Stimulated activated CD4-positive, alpha-beta T cell treated with anti-CD3 and anti-CD28 coated beads, Interleukin-1b, Interleukin-23, amount 100 ng/mL, for 48 hours (primary cell): ENCODE data around the gene AGPAT3.

Experiments
- DNase-seq: peaks from one replicate; pipeline ENCODE4 v3.0.0-alpha.2; 2020

The AGPAT3 gene

GRCh38 chr21:43865540-43866259 is 677 bp downstream of the AGPAT3 start:
- DNase-seq = peak; percentile 38

- peak; percentile 60 for DNase-seq
Observed at GRCh38 chr21:43866260-43866629, 1.2 kb downstream of the AGPAT3 start.

DNA sequence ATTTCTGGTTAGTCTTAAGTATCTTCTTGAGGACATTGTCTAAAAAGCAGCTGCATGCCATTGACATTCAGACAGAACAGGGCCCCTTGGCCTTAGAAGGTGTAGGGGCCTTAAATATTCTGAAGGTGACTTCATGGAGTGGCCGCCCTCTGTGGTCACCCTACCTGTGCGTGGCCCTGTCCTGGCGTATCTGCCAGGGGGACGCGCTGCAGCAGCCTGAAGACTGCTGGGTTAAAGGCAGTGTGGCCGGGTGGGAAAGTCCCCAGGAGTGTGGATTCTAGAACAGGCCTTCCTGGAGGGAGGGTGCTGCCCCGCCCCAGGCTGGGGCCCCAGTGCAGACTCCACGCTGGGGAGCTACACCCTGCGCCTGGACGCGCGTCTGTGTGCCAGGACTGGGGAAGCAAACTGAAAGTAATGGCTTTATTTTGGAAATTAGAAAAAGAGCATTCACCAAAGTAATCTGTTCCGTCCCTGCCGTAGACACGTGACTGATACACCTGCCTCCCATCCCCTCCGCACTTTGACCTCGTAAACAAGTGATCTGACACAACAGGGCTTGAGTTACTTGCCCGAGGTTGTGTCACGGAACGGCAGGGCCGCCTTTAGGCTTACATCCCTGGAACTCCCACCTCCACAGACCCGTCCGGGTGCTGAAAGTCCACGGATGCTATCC is 1.8 kb downstream of the AGPAT3 start:
- DNase-seq = peak; percentile 54

- no peak for DNase-seq
Observed at GRCh38 chr21:43867332-43867703, 2.3 kb downstream of the AGPAT3 start.

DNA sequence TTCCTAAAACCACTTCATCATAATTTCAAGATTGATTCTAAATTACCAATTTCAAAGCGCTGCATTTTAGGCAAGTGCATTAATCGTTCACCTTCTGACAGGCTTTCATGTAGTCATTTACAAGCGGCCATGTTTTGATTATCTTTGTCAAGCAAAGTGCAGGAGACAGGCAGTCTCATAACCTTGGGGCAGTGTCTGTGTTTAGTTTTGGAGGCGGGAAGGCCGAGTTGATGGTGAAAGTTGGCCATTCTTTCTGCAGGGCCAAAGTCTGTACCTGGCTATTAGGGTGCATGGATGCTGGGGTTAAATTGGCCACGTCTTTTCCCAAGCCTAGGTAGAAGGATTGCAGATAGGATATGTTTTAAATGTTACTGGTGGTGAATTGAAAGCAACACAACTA is 2.9 kb downstream of the AGPAT3 start:
- no peak for DNase-seq

GRCh38 chr21:43868461-43868860 is 3.4 kb downstream of the AGPAT3 start:
- no peak for DNase-seq

DNA sequence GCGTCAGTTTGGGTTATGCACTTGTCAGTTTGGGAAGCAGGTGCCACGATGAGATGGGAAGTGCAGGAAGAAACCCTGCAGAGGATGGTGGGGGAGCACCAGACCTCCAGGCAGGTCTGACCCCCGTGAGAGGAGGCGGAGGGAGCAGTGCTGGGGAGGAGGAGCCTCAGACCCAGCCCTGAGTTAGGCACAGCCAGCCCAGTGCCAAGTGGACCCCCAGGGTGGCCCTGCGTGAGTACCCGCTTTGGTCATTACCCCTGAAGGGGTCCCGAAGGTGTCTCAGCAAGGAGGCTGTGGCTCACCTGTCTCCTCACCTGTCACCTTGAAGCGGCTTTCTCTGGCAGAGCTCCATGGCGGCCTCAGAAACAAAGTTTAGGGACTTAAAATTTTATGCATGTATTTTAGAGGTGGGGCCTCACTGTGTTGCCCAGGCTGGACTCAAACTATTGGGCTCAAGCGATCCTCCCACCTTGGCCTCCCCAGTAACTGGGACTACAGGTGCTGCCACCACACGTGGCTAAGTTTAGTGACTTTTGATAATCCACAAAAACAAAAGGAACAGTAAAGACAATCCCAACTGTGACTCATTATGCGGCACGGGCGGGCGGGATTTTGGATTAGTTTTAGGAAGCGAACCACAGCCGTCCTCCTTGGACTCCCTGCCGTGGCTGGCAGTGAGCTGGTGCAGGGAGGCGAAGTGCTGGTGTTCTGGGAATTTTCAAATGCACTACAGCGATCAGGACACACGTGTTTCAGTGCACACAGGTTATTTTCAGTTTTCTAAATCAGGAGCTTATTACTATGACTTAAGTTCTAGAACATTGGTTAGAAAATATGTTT is 4.7 kb downstream of the AGPAT3 start:
- DNase-seq = no peak

DNA sequence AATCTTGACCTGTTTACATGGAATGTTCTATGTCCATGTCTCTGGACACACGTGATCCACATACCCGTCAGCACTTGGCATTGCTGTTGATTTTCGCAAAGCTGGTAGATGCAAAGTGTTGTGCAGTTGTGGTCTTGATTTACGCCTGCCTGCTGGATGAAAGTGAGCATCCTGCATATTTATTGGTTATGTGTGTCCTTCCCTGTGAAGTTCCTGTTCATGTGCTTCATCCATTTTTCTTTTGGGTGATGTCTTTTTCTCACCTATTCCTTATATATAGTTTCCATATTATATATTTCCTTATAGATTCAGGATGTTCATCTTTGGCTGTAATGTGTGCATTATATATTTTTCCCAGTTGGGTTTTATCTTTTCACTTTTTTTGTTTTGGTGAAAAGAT is 6.5 kb downstream of the AGPAT3 start:
- DNase-seq = no peak

DNA sequence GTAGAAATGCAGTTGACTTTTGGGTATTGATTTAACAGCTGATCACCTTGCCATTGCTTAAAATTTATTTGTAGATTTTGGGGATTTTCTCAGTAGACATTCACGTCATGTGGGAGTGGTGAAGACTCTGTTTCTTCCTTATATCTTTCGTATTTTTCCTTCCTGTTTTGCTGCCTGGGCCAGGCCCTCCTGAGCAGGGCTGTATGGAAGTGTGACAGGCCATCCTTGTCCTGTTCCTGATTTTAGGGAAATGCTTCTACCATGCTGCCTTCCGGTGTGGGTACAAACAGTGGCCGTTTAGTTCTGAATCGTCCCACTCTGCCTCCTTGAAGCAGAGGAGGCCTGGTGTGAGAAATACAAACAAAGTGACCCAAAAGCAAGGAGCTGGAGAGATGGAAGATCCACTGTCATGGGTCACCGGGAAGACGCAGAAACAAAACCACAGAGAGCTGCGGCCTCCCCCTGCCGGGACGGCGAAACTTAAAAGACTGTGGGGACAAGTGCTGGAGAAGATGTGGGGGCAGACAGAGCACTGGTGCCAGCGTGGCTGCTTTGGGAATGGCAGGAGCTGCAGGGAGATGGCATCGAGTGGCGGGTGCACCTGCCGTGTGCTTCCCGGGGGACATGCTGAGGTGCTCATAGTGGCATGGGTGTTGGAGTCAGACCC is 7.6 kb downstream of the AGPAT3 start:
- no peak for DNase-seq

DNA sequence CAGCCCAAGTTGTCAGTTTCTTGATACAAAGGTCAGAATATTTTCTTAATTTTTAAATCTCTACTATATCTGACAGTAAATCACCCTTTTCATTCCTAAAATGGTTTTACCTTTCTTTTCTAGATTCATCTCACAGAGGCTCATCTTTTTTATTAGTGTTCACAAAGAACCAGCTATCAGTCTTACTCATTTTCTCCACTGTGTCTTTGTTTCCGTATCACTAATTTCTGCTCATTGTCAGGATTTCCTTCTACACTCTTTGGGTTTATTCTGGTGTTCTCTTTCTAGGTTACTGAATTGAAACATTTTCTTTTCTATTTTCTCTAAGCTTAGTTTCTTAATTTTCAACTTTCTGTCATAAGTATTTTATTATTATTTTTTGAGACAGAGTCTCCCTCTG is 8.7 kb downstream of the AGPAT3 start:
- DNase-seq = no peak

- no peak for DNase-seq
Observed at GRCh38 chr21:43874085-43874805, 9.2 kb downstream of the AGPAT3 start.

- no peak for DNase-seq
Observed at GRCh38 chr21:43876605-43877004, 11.6 kb downstream of the AGPAT3 start.

- DNase-seq = no peak
Observed at GRCh38 chr21:43877936-43878575, 13.0 kb downstream of the AGPAT3 start.

DNA sequence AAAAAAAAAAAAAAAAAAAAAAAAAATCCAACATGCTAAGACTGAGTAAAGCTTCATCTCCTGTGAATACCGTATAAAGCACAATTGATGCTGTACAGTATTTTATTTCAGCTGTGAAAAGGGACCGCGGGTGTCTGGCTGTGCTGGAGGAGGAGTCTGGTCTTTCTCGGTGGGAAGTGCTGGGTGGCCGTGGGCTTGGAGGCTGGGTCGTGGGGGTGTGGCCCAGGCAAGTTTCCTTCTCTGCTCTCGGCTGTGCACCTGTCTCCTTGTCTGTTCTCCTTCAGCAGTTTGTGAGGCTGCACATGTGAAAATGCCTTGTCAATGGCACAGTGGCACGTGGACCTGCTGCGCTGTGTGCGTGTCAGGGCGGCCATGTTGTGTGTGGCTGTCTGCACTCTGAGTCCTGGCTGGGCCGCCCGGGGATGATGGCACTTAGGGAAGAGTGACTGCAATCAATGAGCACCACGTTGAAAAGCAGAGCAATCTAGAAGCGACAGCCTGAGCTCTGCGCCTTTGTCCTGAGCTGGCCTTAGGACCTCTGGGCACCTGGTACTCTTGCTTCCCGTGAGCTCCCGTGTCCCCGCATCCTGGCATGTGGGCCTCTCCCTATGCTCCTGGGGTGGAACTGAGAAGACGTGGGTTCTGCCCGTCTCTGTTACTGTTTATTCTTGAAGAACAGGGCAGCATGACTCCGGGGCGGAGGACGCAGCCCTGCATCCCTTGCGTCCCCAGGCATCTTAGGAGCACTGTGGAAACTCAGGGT is 14.5 kb downstream of the AGPAT3 start:
- no peak for DNase-seq

DNA sequence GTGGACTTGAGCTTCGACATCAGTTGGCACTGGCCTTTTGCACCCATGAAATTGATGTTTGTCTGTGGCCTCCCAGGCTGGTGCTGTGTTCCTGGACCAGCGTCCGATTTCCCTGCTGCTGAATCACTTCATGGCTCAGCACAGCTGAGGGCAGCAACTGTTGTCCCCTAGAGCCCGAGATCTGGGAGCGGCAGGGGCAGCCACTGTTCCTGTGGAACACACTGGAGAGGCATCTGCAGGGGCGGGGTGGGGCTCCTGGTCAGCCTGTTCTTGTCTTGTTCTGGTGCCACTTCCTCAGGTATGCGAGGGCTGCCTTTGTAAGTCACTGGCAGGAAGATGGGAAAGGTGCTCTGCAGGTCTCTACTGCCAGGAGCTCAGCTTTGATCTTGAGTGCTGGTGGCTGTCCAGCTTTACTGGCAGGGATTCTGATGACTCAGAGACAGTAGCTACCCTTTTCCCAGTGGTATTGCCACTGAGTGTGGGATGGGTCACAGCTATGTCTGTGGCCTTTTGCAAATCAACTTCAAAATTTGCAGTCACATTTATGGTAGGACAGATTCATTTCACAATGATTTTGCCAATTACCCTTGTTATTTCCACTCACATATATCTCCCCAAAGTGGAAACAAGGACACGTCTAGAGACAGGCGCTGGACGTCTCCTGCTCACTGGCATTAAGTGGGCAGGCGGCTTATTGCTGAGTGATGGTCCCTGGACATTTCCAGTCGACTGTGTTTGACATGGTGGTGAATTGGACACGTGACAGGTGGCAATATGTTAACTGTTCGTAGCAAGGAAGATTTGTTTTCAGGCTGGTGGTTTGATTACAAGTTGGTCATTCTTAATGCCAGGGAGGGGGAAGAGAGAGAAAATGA is 15.3 kb downstream of the AGPAT3 start:
- DNase-seq = no peak

- peak; percentile 59 for DNase-seq
Observed at GRCh38 chr21:43881283-43881682, 16.3 kb downstream of the AGPAT3 start.

- no peak for DNase-seq
Observed at GRCh38 chr21:43881935-43882334, 16.9 kb downstream of the AGPAT3 start.

DNA sequence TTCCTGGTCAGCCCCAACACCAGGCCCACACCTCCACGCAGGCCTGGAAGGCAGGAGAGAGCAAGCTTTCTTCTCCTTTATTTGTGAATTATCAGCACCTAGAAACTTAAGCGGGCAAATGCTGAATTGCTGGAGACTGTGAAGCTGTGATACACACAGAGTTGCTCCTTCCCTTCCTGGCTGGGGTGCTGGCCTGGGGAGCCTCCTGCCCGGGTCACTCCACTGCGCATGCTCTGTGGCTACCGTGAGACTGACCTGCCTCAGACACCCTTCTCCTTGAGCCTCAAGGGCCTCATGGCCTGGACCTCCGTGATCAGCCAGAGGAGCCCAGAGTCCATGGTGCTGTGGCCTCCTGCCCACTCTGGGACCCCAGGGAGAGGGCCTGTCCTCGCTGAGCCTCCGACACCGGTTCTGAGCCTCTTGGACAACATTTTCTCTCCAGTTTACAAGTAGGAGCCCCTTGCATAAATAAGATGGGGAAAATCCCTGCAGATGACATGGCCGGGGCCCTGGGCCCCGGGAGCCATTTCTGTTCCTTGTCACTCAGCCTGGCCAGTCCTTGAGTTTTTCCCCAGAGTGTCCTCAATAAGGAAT is 18.0 kb downstream of the AGPAT3 start:
- no peak for DNase-seq

- peak; percentile 21 for DNase-seq
Observed at GRCh38 chr21:43884012-43884860, 19.2 kb downstream of the AGPAT3 start.
